Measurements from ENCODE around the gene PPP2R1B.
"Not testable (repeated sequence)": the region's sequence is repeated elsewhere in the genome, so short reads cannot be mapped to it uniquely, and the experiment has no call there.

PPP2R1B gene

GRCh38 chr11:111782109-111782741, 16.0 kb upstream of the PPP2R1B start:
- no peak for DNase-seq

GRCh38 chr11:111779118-111779517, 12.9 kb upstream of the PPP2R1B start:
- no peak for DNase-seq

- no peak for DNase-seq
Observed at GRCh38 chr11:111778047-111778558, 11.9 kb upstream of the PPP2R1B start.

- peak; percentile 85 for DNase-seq
Observed at GRCh38 chr11:111777094-111778046, 11.2 kb upstream of the PPP2R1B start.

- DNase-seq: no peak
Observed at GRCh38 chr11:111776398-111777093, 10.4 kb upstream of the PPP2R1B start.

GRCh38 chr11:111774955-111775710, 8.9 kb upstream of the PPP2R1B start:
- no peak for DNase-seq

- DNase-seq: no peak
Observed at GRCh38 chr11:111772535-111772934, 6.3 kb upstream of the PPP2R1B start.

GRCh38 chr11:111771205-111771604, 5.0 kb upstream of the PPP2R1B start:
- DNase-seq: not testable (repeated sequence)

- DNase-seq: peak; percentile 43
Observed at GRCh38 chr11:111770581-111771134, 4.5 kb upstream of the PPP2R1B start.

- no peak for DNase-seq
Observed at GRCh38 chr11:111766834-111767142, 599 bp upstream of the PPP2R1B start.

- DNase-seq: peak; percentile 19
Observed at GRCh38 chr11:111765320-111765983, 737 bp downstream of the PPP2R1B start.

- DNase-seq: no peak
Observed at GRCh38 chr11:111764621-111765020, 1.6 kb downstream of the PPP2R1B start.

- no peak for DNase-seq
Observed at GRCh38 chr11:111762981-111763643, 3.1 kb downstream of the PPP2R1B start.

GRCh38 chr11:111762526-111762925, 3.7 kb downstream of the PPP2R1B start:
- DNase-seq: no peak

- DNase-seq: no peak
Observed at GRCh38 chr11:111761036-111761435, 5.2 kb downstream of the PPP2R1B start.

- no peak for DNase-seq
Observed at GRCh38 chr11:111759778-111760407, 6.3 kb downstream of the PPP2R1B start.

GRCh38 chr11:111759376-111759775, 6.8 kb downstream of the PPP2R1B start:
- no peak for DNase-seq

- DNase-seq: no peak
Observed at GRCh38 chr11:111756097-111756496, 10.1 kb downstream of the PPP2R1B start.

GRCh38 chr11:111749646-111750045, 16.5 kb downstream of the PPP2R1B start:
- DNase-seq: no peak

- DNase-seq: no peak
Observed at GRCh38 chr11:111748035-111748804, 18.0 kb downstream of the PPP2R1B start.
